BE2C (cell line): Measurements from ENCODE around the gene KHSRP.

Experiments
- DNase-seq: peaks from one replicate; pipeline ENCODE4 v3.0.0-alpha.2; 2020
- H3K27me3 ChIP-seq: fragments of 250-450 bp; sonication (Bioruptor Pico); 2 replicates; pipeline ENCODE4 v1.5.1; 2020; ENCODE audit warnings: mild to moderate bottlenecking
- H3K36me3 ChIP-seq: fragments of 250-450 bp; sonication (Bioruptor Pico); 2 replicates; pipeline ENCODE4 v1.5.1; 2020; ENCODE audit warnings: mild to moderate bottlenecking
- H3K4me1 ChIP-seq: fragments of 250-450 bp; sonication (Bioruptor Pico); 2 replicates; pipeline ENCODE4 v1.5.1; 2020
- H3K4me3 ChIP-seq: 2 replicates; pipeline ENCODE4 v1.5.1; 2011; ENCODE audit warnings: low read depth, low read length
- H3K9me3 ChIP-seq: fragments of 250-450 bp; sonication (Bioruptor Pico); 2 replicates; pipeline ENCODE4 v1.5.1; 2020
- CTCF ChIP-seq: IDR thresholded peaks from 2 replicates; pipeline ENCODE4 v1.5.1; 2012; ENCODE audit warnings: mild to moderate bottlenecking, low read depth, low read length

The KHSRP gene

GRCh38 chr19:6460099-6460884 lies 35.7 kb upstream of the KHSRP start:
- Histone ChIP-seq H3K36me3 (no peaks in the 10 kb centered on the region), H3K9me3 (no peaks in the 10 kb centered on the region), H3K4me1 (no peaks in the 10 kb centered on the region), H3K27me3 (peaks cover 15% of the 10 kb centered on the region), H3K4me3 (peak overlapping the region; percentile 74)
- TF ChIP-seq CTCF, result peak; percentile 64
- peak; percentile 98 for DNase-seq

- H3K9me3 ChIP-seq, result no peaks in the 10 kb centered on the region
- TF ChIP-seq CTCF, result no peak
- H3K36me3 ChIP-seq, result peaks cover 5% of the 10 kb centered on the region
- peaks cover 7% of the 10 kb centered on the region for H3K27me3 ChIP-seq
- peak within 1 kb of the TSS; percentile 74 for H3K4me3 ChIP-seq
- no peaks in the 10 kb centered on the region for H3K4me1 ChIP-seq
- DNase-seq, result peak; percentile 87
Measured at GRCh38 chr19:6459262-6460098, 34.9 kb upstream of the KHSRP start, which contains the start of gene SLC25A23. SLC25A23 (minus strand) TSS chr19:6459792; CDS start chr19:6459628, 164 bp downstream.

- peak overlapping the region; percentile 74 for H3K4me3 ChIP-seq
- peaks cover 5% of the 10 kb centered on the region; the same call in 1 of the 2 replicates for H3K9me3 ChIP-seq
- TF ChIP-seq CTCF, result no peak
- peaks cover under 1% of the 10 kb centered on the region for H3K27me3 ChIP-seq
- DNase-seq, result no peak
- no peaks in the 10 kb centered on the region for H3K4me1 ChIP-seq
- peaks cover 12% of the 10 kb centered on the region for H3K36me3 ChIP-seq
Measured at GRCh38 chr19:6458695-6459261, 34.2 kb upstream of the KHSRP start.

- peaks cover 11% of the 10 kb centered on the region; the same call in 1 of the 2 replicates for H3K9me3 ChIP-seq
- no peak for DNase-seq
- no peaks in the 10 kb centered on the region for H3K4me1 ChIP-seq
- no peaks in the 10 kb centered on the region for H3K27me3 ChIP-seq
- peaks cover 17% of the 10 kb centered on the region for H3K36me3 ChIP-seq
- TF ChIP-seq CTCF, result no peak
- H3K4me3 ChIP-seq, result peak overlapping the region; percentile 74
Measured at GRCh38 chr19:6457958-6458694, 33.5 kb upstream of the KHSRP start.

- Histone ChIP-seq H3K4me3 (no peak overlapping the region), H3K36me3 (peaks cover 17% of the 10 kb centered on the region), H3K4me1 (no peaks in the 10 kb centered on the region), H3K27me3 (no peaks in the 10 kb centered on the region), H3K9me3 (peaks cover 11% of the 10 kb centered on the region; the same call in 1 of the 2 replicates)
- TF ChIP-seq CTCF, result no peak
- DNase-seq, result no peak
Measured at GRCh38 chr19:6455924-6456323, 31.3 kb upstream of the KHSRP start.
